Measurements from ENCODE around the gene MYBBP1A. TPM values are rescaled to one million over a fixed set of nuclear protein-coding genes. Genes with fewer than 3 reads are reported as not detected.

MYBBP1A gene
- total and polyA plus RNA-seq, 2 of the 13 experiments (the other 11 are each of a cell fraction or from before 2014, with no cell fraction given): 18.6 to 54.8 TPM

GRCh38 chr17:4576161-4576558 lies 21.0 kb upstream of the MYBBP1A start (continued):
- TF ChIP-seq MYC (CRISPR knock-in tag; IDR thresholded peaks at IDR 0.05; ENCODE audit: borderline replicate concordance): no peak
- TF ChIP-seq ZNF558 (CRISPR knock-in tag; IDR thresholded peaks at IDR 0.05; ENCODE audit: borderline replicate concordance): no peak
- no peak for TF ChIP-seq KLF11 (CRISPR knock-in tag; IDR thresholded peaks at IDR 0.05)
- TF ChIP-seq, protein P1, sequence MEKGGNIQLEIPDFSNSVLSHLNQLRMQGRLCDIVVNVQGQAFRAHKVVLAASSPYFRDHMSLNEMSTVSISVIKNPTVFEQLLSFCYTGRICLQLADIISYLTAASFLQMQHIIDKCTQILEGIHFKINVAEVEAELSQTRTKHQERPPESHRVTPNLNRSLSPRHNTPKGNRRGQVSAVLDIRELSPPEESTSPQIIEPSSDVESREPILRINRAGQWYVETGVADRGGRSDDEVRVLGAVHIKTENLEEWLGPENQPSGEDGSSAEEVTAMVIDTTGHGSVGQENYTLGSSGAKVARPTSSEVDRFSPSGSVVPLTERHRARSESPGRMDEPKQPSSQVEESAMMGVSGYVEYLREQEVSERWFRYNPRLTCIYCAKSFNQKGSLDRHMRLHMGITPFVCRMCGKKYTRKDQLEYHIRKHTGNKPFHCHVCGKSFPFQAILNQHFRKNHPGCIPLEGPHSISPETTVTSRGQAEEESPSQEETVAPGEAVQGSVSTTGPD (CRISPR knock-in tag; IDR thresholded peaks at IDR 0.05): no peak
- TF ChIP-seq SKI (IDR thresholded peaks at IDR 0.05; ENCODE audit: partially characterized antibody): no peak
- TF ChIP-seq FOXC1 (CRISPR knock-in tag; IDR thresholded peaks at IDR 0.05; ENCODE audit: borderline replicate concordance): no peak
- TF ChIP-seq ARNT2 (CRISPR knock-in tag; IDR thresholded peaks at IDR 0.05; ENCODE audit: low read depth): 0 out of 2 replicates have a peak, but pooled peaks have one; percentile 7
- no peak for TF ChIP-seq CENPX (CRISPR knock-in tag; IDR thresholded peaks at IDR 0.05)
- no peak for TF ChIP-seq NCOA1 (CRISPR knock-in tag; IDR thresholded peaks at IDR 0.05)
- TF ChIP-seq ELF4 (CRISPR knock-in tag; IDR thresholded peaks at IDR 0.05; ENCODE audit: borderline replicate concordance): no peak
- TF ChIP-seq ZNF720 (CRISPR knock-in tag; IDR thresholded peaks at IDR 0.05): no peak
- TF ChIP-seq ZBTB26 (CRISPR knock-in tag; IDR thresholded peaks at IDR 0.05; ENCODE audit: borderline replicate concordance): 0 out of 2 replicates have a peak, but pooled peaks have one; percentile 5
- no peak for TF ChIP-seq ZNF746 (CRISPR knock-in tag; IDR thresholded peaks at IDR 0.05)
- TF ChIP-seq ZNF780A (CRISPR knock-in tag; IDR thresholded peaks at IDR 0.05): no peak
- no peak for TF ChIP-seq FOXJ3 (CRISPR knock-in tag; IDR thresholded peaks at IDR 0.05; ENCODE audit: borderline replicate concordance)
- no peak for TF ChIP-seq RNF2 (conservative IDR thresholded peaks at IDR 0.05; ENCODE audit: low read depth)
- no peak for TF ChIP-seq NFKBIZ (CRISPR knock-in tag; IDR thresholded peaks at IDR 0.05)
- TF ChIP-seq LRRFIP1 (CRISPR knock-in tag; conservative IDR thresholded peaks at IDR 0.05): no peak
- TF ChIP-seq ZSCAN31 (CRISPR knock-in tag; IDR thresholded peaks at IDR 0.05; ENCODE audit: low read depth): no peak
- 0 out of 2 replicates have a peak, but pooled peaks have one; percentile 2 for TF ChIP-seq BRD4 (CRISPR knock-in tag; IDR thresholded peaks at IDR 0.05)
- TF ChIP-seq THYN1 (CRISPR knock-in tag; IDR thresholded peaks at IDR 0.05; ENCODE audit: borderline replicate concordance, low read depth): no peak
- TF ChIP-seq ZNF788 (CRISPR knock-in tag; IDR thresholded peaks at IDR 0.05; ENCODE audit: borderline replicate concordance): 0 out of 2 replicates have a peak, but pooled peaks have one; percentile 3
- TF ChIP-seq IRX3 (CRISPR knock-in tag; IDR thresholded peaks at IDR 0.05; ENCODE audit: borderline replicate concordance, low read depth): no peak
